HG03095 (cell line): Measurements from ENCODE around the gene DELE1.
"Not testable (repeated sequence)": the region's sequence is repeated elsewhere in the genome, so short reads cannot be mapped to it uniquely, and the experiment has no call there.

Source experiments
- ATAC-seq: cut with Tn5 transposase; IDR thresholded peaks from one replicate; pipeline ENCODE4 v1.9.1; 2021; ENCODE audit warnings: moderate library complexity; ENCODE audit not compliant: unreplicated experiment

The DELE1 gene

DNA sequence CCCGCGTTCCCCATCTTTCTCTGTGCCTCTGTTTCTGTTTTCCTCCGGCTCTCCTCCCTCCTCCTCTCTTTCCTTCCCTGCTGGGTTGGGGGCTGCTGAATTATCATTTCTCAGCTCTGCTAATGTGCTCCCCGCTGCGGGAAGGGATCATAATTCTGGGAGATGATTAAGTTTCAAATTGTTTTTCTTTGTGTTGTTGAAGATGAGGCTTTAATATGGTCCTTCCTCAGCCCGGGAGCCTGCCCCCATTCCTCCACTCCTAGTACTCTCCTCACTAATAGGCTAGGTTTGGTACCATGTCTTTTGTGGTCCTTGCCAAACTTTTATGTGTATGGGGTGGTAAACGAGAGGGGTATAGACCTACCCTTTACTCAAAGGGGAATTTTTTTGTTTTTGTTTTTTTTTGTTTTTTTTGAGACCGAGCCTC lies 39.8 kb upstream of the DELE1 start:
- ATAC-seq = no peak

- no peak for ATAC-seq
Observed at GRCh38 chr5:141889282-141889871, 34.3 kb upstream of the DELE1 start.

- not testable (repeated sequence) for ATAC-seq
Observed at GRCh38 chr5:141890429-141890828, 33.2 kb upstream of the DELE1 start.

DNA sequence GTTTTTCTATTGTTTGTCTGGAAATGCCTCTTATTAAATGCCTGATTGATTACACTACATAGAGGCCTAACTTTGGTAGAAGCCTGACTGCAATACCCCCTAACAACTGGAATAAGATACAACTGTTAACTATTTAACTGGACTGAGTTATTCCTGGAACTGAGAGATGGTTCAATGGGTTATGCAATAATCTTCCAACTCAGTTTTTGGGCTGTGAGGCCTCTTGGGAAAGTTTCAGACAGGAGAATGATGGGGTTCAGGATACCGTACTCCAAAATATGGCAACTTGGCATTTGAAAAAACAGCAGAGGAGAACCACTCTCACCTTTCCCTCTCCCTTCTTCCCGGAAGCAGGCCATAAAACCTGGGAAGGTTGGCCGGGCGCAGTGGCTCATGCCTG lies 26.2 kb upstream of the DELE1 start:
- no peak for ATAC-seq

DNA sequence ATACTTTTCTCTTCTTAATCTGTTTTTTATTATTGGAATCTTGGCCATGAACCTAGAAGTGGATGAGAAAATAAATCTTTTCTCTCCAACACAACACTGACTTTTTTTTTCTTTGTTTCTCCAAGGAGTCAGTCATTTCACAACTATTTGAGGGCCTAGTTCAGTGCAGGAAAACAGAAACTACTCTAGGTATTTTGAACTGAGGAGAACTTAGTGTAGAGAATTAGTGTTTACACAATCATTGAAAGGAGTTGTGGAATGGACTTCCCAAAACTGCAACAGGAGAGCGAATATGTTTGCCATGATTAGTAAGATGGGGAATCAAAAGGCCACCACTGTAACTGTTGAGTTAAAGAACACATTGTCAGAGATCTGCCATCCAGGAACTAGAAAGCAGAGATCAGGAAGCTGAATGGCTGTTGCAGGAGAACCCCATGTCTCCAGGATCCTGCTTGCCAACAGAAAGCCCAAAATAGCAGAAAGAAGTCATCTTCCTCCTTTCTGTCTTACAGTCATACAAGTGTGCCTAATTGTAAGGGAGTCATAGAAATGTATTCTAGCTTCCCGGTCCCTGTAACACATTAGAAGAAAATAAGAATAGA lies 25.1 kb upstream of the DELE1 start:
- ATAC-seq = no peak

GRCh38 chr5:141902015-141902814 lies 21.5 kb upstream of the DELE1 start:
- ATAC-seq = no peak

DNA sequence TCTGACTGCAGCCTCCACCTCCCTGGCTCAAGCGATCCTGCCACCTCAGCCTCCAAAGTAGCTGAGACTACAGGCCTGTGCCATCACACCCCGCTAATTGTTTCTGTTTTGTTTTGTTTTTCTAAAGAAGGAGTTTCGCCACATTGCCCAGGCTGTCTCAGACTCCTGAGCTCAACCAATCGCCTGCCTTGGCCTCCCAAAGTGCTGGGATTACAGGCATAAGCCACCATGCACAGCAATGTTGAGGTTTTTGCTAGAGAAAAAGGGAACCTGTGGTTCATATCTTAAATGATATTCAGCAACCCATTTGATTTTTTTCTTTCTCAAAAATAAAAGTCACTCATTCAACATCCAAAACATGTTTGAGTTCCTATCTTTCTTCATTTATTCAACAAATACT lies 20.4 kb upstream of the DELE1 start:
- ATAC-seq = no peak

GRCh38 chr5:141904551-141904950 lies 19.1 kb upstream of the DELE1 start:
- ATAC-seq = no peak

DNA sequence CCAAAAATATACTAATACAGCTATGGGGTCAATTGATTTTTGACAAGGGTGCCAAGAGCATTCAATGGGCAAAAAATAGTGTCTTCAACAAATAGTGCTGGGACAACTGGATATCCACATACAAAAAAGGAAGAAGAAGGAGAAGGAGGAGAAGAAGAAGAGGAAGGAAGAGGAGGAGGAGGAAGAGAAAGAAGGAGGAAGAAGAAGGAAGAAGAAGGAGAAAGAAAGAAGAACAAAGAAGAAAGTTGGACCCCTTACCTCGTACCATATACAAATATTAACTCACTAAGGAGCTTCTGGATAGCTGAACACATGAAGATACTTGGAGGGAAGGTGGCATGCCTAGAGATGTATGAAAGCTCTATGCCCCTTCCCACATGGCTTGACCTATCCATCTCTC lies 17.2 kb upstream of the DELE1 start:
- no peak for ATAC-seq

- ATAC-seq = no peak
Observed at GRCh38 chr5:141906972-141907371, 16.7 kb upstream of the DELE1 start.

DNA sequence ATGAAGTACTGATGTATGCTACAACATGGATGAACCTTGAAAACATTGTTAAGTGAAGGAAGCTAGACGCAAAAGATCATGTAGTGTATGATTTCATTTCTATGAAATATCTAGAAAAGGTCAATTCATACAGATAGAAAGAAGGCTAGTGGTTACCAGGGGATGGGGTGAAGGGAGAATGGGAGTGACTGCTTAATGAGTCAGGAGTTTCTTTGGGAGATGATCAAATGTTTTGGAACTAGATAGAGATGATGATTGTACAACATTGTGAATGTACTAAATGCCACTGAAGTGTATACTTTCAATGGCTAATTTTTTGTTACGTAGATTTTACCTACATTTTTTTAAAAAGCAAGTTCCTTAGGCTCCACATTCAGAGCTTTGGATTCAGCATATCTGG lies 14.9 kb upstream of the DELE1 start:
- no peak for ATAC-seq

DNA sequence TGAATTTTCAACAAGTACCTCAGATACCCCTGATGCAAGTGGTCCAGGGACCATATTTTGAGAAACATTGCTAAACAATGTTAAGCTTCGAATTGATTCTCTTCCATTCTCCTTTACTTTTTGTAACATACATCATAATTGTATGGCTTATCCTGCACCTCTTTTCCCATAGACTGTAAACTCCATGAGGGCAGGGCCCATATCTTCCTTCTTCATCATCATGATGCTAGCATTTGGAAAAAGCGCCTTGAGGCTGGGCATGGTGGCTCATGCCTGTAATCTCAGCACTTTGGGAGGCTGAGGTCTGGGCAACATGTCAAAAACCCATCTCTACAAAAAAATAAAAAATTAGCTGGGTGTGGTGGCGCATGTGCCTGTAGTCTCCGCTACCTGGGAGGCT lies 14.5 kb upstream of the DELE1 start:
- no peak for ATAC-seq

DNA sequence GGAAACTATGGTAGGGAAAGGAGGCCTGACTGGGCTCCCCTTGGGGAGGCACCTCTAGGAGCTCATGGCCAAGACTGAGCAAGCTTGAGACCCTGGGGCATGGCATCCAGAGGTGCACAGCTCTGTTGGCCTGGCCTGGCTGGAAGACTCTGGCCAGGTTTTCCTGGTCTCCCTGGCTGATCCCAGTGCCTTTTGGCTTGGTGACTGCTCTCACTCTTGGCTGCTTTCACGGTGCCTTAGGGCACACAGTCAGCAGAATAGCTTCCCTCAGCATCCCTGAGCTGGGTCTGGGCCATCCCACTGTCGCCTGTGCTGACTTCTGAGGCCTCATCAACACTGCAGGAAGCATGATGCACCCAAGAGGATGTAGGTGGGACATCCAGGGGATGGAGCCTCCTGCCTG lies 13.4 kb upstream of the DELE1 start:
- ATAC-seq = no peak

DNA sequence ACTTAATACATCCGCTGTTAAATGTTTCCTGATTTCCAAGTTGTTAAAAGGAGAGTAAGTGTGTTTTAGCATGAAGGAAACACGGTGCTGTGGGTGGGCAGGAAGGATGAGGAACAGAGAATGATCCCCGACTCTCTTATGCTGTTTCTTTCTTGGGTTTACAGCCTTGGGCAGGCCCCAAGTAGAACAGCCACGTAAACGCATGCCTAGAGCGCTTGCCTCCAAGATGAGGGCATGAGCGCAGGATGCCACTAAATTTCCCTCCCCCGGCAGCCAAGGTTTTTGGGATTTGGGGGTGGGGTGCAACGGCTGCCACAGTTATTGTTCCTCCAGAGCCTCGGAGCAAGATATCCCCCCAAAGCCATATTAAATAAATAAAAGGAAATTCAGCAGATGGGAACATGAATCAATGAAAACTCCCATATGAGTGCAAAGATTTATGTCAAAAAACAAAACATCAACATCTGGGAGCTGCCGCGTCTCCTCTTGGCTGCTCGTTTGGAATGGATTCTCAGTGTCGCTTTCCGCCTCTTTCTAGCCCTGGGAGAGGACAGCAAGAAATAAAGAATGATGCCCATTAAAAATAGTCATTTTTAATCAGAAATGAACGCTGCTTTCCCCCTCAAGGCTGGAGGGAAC lies 10.0 kb upstream of the DELE1 start:
- ATAC-seq = no peak

GRCh38 chr5:141914199-141914743 lies 9.4 kb upstream of the DELE1 start:
- ATAC-seq = no peak

GRCh38 chr5:141914797-141915196 lies 8.9 kb upstream of the DELE1 start:
- ATAC-seq = no peak

DNA sequence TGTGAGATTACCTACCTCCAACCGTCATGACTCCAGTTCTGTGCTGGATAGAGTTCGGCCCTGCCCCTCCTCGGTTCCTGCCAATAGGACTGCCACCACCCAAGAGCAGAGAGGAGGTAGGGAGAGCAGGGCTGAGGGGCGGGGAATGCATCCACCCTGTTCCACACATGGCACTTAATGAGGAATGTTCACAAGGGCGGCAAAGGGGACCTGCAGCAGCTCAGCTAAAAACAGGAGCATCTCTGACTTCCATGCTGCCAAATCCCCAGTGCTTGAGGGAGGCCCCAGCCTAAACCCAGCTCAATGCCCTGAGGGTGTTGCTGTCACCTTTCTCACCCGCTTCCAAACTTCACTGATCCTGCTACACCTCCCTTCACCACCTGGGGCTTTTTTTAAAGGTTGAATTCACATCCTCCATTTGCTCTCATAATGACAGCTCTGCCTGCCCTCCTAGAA lies 7.8 kb upstream of the DELE1 start:
- ATAC-seq = no peak

GRCh38 chr5:141916522-141916921 lies 7.1 kb upstream of the DELE1 start:
- peak; percentile 56 for ATAC-seq

DNA sequence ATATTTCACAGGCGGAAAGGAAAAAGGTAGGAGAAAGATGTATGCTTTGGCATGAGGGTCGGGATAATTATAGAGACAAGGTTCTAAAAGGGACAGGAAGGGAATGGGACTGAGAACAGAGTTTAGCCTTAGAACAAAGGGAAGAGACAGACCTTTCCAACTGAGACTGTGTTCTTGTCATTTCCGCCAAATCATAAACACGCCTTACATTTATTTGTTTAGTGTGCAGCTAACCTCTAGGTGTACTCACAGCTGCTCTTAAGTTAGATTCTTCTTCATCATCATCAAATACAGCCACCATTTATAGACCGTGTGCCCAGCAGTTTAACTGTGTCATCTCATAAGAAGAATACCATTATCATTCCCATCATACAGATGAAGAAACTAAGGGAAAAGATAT lies 5.9 kb upstream of the DELE1 start:
- ATAC-seq = no peak

DNA sequence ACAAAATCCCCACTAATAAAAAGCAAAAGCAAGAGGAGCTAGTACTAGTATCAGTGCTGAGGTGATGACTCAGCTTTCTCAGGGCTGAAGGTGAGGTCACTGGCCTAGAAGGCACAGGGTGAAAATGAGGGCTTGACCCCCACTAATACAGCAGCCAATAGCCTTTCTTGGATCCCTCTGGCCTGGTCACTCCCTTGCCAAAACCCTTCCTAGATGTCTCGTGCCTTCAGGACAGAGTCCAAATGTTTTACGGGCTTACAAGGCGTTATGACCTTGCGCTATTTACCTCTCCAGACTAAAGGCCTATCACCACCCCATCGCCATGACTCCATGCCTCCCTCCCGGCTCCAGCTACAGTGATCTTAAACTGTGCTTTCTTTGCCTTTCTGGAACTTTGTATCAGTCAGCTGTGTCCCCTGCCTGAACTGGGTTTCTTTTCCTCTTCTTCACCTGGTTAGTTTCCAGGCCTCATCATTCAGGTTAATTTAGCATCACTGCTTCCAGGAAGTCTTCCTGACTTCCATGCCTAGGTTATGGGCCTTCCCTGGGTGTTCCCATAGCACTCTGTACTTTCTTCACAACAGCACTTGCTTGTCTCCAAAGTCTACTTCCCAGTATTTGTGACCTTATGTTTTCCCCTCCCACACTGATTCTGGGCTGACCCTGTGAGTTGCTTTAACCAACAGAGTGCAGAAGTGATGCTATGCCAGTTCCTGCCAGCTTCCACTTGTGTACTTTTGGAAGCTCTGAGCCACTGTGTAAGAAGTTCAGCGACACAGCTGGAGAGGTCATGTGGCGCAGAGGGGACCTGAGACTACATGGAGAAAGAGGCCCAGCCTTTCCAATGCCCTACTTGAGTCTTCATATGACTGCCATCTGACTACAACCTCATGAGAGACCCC lies 4.2 kb upstream of the DELE1 start:
- no peak for ATAC-seq
